NB4 (cell line): ENCODE results near the gene TPMT.

ENCODE experiments used
- CTCF ChIP-seq: IDR thresholded peaks from one replicate; pipeline ENCODE4 v1.5.1; 2012; ENCODE audit warnings: low read depth, low read length
- MYC ChIP-seq: IDR thresholded peaks from 2 replicates; pipeline ENCODE4 v1.6.1; 2011; ENCODE audit warnings: low read depth, low read length
- POLR2A ChIP-seq: IDR thresholded peaks from 2 replicates; pipeline ENCODE4 v1.6.1; 2011; ENCODE audit warnings: mild to moderate bottlenecking; ENCODE audit not compliant: insufficient read length; ENCODE audit errors: extremely low read depth

- TF ChIP-seq CTCF, result no peak
- TF ChIP-seq POLR2A, result no peak
- no peak for TF ChIP-seq MYC
Measured at GRCh38 chr6:18183766-18184165, 28.9 kb upstream of the TPMT start.
